ENCODE results near the gene SETD1B. TPM values are rescaled to one million over a fixed set of nuclear protein-coding genes. Genes with fewer than 3 reads are reported as not detected.

SETD1B gene
- total RNA-seq, 1 donor: 5.8 TPM

GRCh38 chr12:121780429-121780828 is 23.4 kb upstream of the SETD1B start:
- Histone ChIP-seq H3K79me2 (ENCODE audit: insufficient read depth, low read length) (no peaks in the 10 kb centered on the region), H3K4me1 (ENCODE audit: insufficient read depth, low read length) (peaks cover 28% of the 10 kb centered on the region), H3K27me3 (ENCODE audit: insufficient read depth, low read length) (no peaks in the 10 kb centered on the region), H3K4me2 (ENCODE audit: insufficient read depth, low read length) (no peak overlapping the region), H2AFZ (ENCODE audit: low read length) (no peak overlapping the region), H3K9me3 (ENCODE audit: low read depth, low read length) (no peaks in the 10 kb centered on the region), H4K20me1 (ENCODE audit: insufficient read depth, low read length) (peaks cover 13% of the 10 kb centered on the region), H3K4me3 (ENCODE audit: insufficient read depth, low read length) (no peak overlapping the region), H3K36me3 (ENCODE audit: insufficient read depth, low read length) (peaks cover 3% of the 10 kb centered on the region), H3K27ac (ENCODE audit: low read depth, low read length) (no peak overlapping the region)
- no peak for DNase-seq (ENCODE audit: insufficient read length, low spot score, missing footprints)
- no peak for TF ChIP-seq CTCF (IDR thresholded peaks at IDR 0.05; ENCODE audit: extremely low read depth, low read depth, low read length)

- peak; percentile 87 for DNase-seq (ENCODE audit: insufficient read length, low spot score, missing footprints)
- H3K27me3 ChIP-seq (ENCODE audit: insufficient read depth, low read length): no peaks in the 10 kb centered on the region
- H3K4me3 ChIP-seq (ENCODE audit: insufficient read depth, low read length): peak overlapping the region; percentile 32
- H3K79me2 ChIP-seq (ENCODE audit: insufficient read depth, low read length): no peaks in the 10 kb centered on the region
- H3K4me2 ChIP-seq (ENCODE audit: insufficient read depth, low read length): peak overlapping the region; percentile 80
- H3K36me3 ChIP-seq (ENCODE audit: insufficient read depth, low read length): peaks cover 3% of the 10 kb centered on the region
- H3K27ac ChIP-seq (ENCODE audit: low read depth, low read length): peak overlapping the region; percentile 66
- TF ChIP-seq CTCF (IDR thresholded peaks at IDR 0.05; ENCODE audit: extremely low read depth, low read depth, low read length): no peak
- H4K20me1 ChIP-seq (ENCODE audit: insufficient read depth, low read length): peaks cover 13% of the 10 kb centered on the region
- H3K4me1 ChIP-seq (ENCODE audit: insufficient read depth, low read length): peaks cover 33% of the 10 kb centered on the region
- peak overlapping the region; percentile 31 for H2AFZ ChIP-seq (ENCODE audit: low read length)
- H3K9me3 ChIP-seq (ENCODE audit: low read depth, low read length): no peaks in the 10 kb centered on the region
These were observed 22.3 kb upstream of the SETD1B start for GRCh38 chr12:121781484-121781997.

- no peaks in the 10 kb centered on the region for H3K27me3 ChIP-seq (ENCODE audit: insufficient read depth, low read length)
- peaks cover 3% of the 10 kb centered on the region for H3K36me3 ChIP-seq (ENCODE audit: insufficient read depth, low read length)
- DNase-seq (ENCODE audit: insufficient read length, low spot score, missing footprints): peak; percentile 93
- peaks cover 34% of the 10 kb centered on the region for H3K4me1 ChIP-seq (ENCODE audit: insufficient read depth, low read length)
- no peaks in the 10 kb centered on the region for H3K79me2 ChIP-seq (ENCODE audit: insufficient read depth, low read length)
- no peak for TF ChIP-seq CTCF (IDR thresholded peaks at IDR 0.05; ENCODE audit: extremely low read depth, low read depth, low read length)
- H3K4me2 ChIP-seq (ENCODE audit: insufficient read depth, low read length): peak overlapping the region; percentile 80
- H3K27ac ChIP-seq (ENCODE audit: low read depth, low read length): peak overlapping the region; percentile 66
- H3K9me3 ChIP-seq (ENCODE audit: low read depth, low read length): no peaks in the 10 kb centered on the region
- no peak overlapping the region for H2AFZ ChIP-seq (ENCODE audit: low read length)
- peaks cover 15% of the 10 kb centered on the region for H4K20me1 ChIP-seq (ENCODE audit: insufficient read depth, low read length)
- peak overlapping the region; percentile 37 for H3K4me3 ChIP-seq (ENCODE audit: insufficient read depth, low read length)
These were observed 21.5 kb upstream of the SETD1B start for GRCh38 chr12:121781998-121782979.

GRCh38 chr12:121783766-121784165 is 20.0 kb upstream of the SETD1B start:
- Histone ChIP-seq H3K4me3 (ENCODE audit: insufficient read depth, low read length) (no peak overlapping the region), H2AFZ (ENCODE audit: low read length) (no peak overlapping the region), H4K20me1 (ENCODE audit: insufficient read depth, low read length) (peaks cover 15% of the 10 kb centered on the region), H3K4me2 (ENCODE audit: insufficient read depth, low read length) (no peak overlapping the region), H3K36me3 (ENCODE audit: insufficient read depth, low read length) (peaks cover 3% of the 10 kb centered on the region), H3K4me1 (ENCODE audit: insufficient read depth, low read length) (peaks cover 34% of the 10 kb centered on the region), H3K27me3 (ENCODE audit: insufficient read depth, low read length) (no peaks in the 10 kb centered on the region), H3K9me3 (ENCODE audit: low read depth, low read length) (no peaks in the 10 kb centered on the region), H3K27ac (ENCODE audit: low read depth, low read length) (peak overlapping the region; percentile 8), H3K79me2 (ENCODE audit: insufficient read depth, low read length) (no peaks in the 10 kb centered on the region)
- no peak for TF ChIP-seq CTCF (IDR thresholded peaks at IDR 0.05; ENCODE audit: extremely low read depth, low read depth, low read length)
- DNase-seq (ENCODE audit: insufficient read length, low spot score, missing footprints): no peak
